ENCODE results near the gene SYNM.
"Not testable (repeated sequence)": the region's sequence is repeated elsewhere in the genome, so short reads cannot be mapped to it uniquely, and the experiment has no call there.

Gene SYNM

DNA sequence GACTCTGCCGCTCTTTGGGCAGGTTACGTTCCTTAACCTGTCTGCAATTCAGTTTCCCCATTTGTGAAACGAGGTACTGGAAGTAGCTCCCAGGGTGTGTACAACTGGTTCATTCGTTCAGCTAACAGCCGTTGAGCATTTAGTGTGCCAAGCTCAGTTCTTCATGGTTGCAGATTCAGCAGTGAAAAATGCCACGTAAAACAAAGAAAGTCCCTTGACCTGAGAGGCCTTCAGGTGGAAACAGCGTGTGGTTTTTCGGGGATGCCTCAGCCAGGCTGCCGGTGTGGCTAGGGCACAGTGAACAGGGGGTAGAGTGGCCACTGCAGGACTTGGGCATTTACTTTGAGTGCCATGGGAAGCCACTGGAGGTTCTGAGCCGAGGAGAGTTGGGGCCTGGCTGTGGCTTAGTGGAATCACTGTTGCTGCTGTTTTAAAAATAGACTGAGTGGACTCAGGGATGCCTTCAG is 4.7 kb downstream of the SYNM start:
- DNase-seq, result no peak

DNA sequence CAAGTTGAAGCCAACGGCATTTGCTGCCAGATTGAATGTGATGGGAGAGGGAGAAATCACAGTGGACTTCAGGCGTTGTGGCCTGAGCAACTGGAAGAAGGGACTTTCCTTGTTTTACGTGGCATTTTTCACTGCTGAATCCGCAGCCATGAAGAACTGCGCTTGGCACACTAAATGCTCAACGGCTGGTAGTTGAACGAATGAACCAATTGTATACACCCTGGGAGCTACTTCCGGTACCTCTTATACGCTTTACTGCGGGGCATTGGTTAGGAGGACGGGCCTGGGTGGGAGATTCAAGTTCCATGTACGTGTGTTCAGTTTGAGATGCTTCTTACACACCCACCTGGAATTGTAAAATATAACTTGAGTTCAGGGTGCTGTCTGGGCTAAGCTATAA is 5.2 kb downstream of the SYNM start:
- no peak for DNase-seq

- no peak for DNase-seq
Measured at GRCh38 chr15:99110581-99111320, 5.9 kb downstream of the SYNM start.

- DNase-seq, result not testable (repeated sequence)
Measured at GRCh38 chr15:99111641-99112040, 6.8 kb downstream of the SYNM start.

DNA sequence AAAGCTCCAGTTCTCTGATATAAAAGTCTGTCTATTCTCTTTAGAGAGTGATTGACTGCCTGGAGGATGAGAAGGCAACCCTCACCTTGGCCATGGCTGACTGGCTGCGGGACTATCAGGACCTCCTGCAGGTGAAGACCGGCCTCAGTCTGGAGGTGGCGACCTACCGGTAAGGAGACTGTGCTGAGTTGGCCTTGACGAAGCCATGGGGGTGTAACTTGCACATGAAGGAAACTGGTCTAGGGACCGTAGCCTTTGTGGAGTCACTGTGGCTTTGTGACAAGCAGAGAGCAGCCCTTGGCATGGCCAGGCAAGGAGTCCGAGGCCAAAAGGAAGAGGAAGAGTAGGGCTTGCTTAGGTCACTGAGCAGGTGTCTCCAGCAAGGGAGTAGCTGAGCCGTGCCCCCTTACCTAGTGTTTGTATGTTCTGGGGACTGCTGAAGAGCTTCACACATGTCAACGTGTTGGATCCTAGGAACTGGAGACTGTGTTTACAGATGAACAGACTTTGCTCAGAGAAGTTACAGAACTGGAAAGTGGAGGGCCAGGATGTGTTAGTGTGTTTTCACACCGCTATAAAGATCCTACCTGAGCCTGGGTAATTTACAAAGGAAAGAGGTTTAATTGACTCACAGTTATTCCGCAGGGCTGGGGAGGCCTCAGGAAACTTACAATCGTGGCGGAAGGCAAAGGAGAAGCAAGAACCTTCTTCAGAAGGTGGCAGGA is 8.8 kb downstream of the SYNM start:
- DNase-seq, result no peak

GRCh38 chr15:99114511-99115299 is 9.8 kb downstream of the SYNM start:
- DNase-seq, result no peak

- no peak for DNase-seq
Measured at GRCh38 chr15:99115300-99116215, 10.7 kb downstream of the SYNM start.

DNA sequence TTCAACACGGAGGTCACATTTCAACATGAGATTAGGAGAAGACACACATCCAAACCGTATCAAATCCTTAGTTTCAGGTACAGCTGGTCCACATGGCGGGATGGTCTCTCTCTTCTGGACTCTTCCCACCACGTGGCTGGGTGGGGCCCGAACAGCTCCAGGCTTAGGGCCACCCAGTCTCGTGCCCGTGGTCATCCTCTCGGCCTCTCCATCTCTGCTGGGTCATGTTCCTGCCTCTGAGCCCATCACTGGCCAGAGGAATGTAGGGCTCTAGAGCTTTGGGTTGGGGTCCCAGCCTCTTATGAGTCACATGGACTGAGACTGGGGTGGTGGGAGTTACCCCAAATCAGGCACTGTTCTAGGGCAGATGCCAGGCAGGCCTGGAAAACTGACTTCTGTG is 12.2 kb downstream of the SYNM start:
- DNase-seq, result no peak

DNA sequence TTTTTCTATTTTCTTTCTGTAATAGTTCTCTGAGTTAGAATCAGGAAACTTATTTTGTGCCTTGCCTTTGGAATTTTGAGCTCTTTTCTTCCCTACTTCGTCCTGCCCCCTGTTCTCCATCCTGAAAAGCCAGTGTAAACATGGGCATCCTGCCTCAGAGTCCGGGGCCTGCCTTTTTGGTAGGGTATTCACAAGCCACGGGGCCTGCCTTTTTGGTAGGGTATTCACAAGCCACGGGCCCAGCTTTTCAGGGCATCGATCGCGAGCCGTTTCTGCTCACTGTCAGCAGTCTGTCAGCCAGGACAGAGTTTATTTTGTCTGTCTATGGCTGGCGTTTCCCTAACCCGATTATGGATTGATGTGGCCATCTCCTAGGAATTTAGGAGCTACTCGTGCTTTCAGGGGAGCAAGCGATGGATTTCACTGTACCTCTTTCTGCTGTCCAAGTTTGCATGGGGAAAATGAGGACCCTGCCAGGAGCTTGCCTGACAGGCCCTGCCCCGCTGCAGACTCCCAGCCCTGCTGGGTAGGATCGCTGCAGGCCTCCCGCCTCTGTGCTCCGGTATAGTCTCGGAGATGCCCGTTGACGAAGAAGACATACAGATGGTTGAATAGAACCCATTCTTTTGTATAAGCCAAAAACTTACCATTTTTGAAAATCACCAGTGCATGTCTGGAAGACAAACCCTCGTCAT is 12.8 kb downstream of the SYNM start:
- no peak for DNase-seq

DNA sequence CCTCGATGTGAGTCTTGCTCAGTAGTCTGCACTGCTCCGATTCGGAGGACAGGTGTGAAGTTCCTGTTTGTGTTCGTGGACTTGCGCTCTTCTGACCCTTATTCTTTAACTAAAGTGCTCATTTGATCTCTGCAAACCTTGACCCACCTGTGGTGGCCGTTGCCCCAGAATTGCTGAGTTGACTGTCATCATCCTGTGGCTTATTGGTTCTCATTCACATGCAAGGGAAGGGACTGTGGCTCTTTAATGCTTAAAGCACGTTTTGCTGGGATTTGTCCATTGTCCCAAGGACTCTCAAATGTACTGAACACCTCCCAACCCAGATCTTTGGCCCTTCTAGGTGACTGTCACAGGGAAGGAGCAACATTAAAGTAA is 13.4 kb downstream of the SYNM start:
- DNase-seq, result no peak

GRCh38 chr15:99118801-99119546 is 14.1 kb downstream of the SYNM start:
- no peak for DNase-seq

DNA sequence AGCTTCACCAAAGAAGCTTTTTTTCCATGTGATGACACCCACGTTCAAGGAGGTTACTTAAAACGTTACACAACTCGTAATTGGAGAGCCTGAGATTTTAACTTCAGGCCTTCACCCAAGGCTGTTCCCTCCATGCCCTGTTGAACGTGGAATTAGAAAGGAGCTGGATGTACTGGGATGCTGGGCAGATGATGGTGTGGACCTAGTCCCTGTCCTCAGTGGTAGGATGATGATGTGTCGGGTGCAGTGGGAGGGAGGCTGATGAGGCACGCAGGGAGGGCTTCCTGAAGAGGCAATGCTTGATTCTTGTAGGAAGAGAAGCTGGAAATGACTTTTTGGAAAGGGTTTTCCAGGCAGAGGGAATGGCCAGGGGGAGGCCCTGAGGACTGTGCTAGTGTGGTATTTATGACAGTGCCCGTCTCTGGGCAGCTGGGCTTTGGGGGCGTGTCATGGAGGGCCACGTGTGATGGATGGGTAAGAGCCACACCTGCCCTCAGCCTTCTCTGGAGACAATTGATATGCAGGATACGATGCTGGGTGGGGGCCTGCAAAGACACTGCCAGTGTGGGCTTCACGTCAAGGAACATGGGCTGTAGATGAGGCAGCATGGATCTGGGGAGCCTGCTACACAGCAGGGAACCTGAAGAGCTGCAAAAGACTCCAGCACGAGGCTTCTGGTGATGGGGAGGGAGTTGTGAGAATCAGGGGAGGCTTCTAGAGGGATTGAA is 15.3 kb downstream of the SYNM start:
- no peak for DNase-seq

DNA sequence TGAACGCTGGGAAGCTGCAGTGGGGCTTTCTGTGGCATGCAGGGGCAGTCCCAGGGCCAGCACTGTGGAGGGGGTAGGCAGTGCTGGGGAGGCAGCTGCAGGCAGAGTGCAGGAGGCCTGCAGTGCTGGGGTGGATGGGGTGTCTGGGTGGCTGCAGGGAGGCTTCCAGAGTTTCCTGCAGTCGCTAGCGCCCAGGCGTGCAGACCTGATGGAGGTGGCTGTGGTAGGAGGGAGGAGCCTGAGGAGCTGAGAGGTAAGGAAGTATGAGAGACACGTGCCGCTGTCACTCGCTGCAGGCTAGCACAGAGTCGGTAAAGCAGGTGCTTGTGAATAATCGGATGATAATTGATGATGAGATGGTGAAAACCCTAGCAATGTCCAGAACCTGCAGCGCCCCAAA is 16.3 kb downstream of the SYNM start:
- DNase-seq, result no peak

- DNase-seq, result no peak
Measured at GRCh38 chr15:99121691-99122410, 17.0 kb downstream of the SYNM start.

- no peak for DNase-seq
Measured at GRCh38 chr15:99122831-99123712, 18.2 kb downstream of the SYNM start.

DNA sequence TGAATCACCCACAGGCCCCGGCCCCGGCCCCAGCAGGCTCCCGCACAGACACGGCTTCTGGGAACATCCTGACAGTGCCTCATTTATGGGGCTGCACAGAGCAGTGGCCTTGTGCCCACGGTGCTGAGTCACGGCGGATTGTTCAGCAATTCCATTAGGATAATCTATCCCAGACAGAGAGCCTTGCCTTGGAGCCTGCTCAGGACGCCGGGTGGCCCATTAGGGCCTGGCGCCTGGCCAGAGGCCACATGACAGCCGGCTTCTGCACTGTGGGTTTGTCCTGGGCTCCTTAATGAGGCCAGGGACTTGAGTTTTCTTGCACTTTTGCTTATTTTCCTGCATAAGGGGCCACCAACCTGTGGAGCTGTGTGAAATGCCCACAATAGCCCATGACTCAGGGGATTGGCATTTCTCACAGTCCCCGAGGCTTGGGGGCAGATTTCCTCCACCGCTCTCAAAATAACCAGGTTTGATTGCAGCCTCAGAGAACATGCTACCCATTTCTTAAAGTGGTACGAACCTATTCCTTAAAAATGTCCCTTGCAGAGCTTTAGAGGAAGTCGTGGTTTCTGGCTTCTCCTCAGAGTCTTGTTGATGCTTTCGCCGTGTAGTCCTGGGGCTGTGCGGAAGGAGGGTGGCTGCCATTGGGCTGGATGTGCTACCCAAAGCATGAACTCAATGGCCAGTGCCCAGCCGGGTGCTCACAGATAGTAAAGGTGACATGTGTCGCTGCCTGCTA is 19.0 kb downstream of the SYNM start:
- no peak for DNase-seq

DNA sequence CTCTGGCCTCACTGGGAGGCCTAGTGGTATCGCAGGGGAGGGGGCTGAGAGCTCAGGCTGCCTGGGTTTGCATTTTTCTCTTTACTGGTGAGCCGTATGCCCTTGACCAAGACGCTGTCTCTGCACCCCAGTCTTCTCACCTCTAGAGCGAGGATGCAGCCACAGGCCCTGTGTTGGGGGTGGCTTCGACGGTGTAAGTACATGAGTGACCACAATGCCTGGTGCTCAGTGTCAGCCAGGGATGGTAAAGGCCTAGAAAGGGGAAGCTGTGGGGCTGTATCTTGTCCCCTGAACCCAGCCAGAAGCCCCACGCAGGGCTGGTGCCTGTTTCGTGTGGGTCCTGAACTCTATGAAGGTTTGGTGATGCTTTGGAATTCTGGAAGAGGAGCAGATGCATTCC is 19.8 kb downstream of the SYNM start:
- no peak for DNase-seq
